Keratinocyte (primary cell): Measurements from ENCODE around the gene AGAP4. TPM values are rescaled to one million over a fixed set of nuclear protein-coding genes. Genes with fewer than 3 reads are reported as not detected.
"Not testable (repeated sequence)": the region's sequence is repeated elsewhere in the genome, so short reads cannot be mapped to it uniquely, and the experiment has no call there.

ENCODE experiments used
- DNase-seq: peaks from one replicate; pipeline ENCODE4 v3.0.0-alpha.2; 2011; ENCODE audit warnings: low read depth, missing footprints, low spot score
- FAIRE-seq: peaks from 2 replicates; lab custom pipeline; 2011; peaks lifted over from hg19 to GRCh38; lab: Jason Lieb, UNC
- H2AFZ ChIP-seq: 2 replicates; pipeline ENCODE4 v1.6.0; 2012; ENCODE audit warnings: low read length, control low read depth, inconsistent platforms; ENCODE audit not compliant: control insufficient read depth
- H3K27ac ChIP-seq: 2 replicates; pipeline ENCODE4 v1.5.1; 2011; ENCODE audit warnings: low read length; ENCODE audit not compliant: control insufficient read depth, insufficient read depth
- H3K27me3 ChIP-seq: 3 replicates; pipeline ENCODE4 v1.6.0; 2011; ENCODE audit warnings: low read length; ENCODE audit not compliant: control insufficient read depth, insufficient read depth; ENCODE audit errors: extremely low read depth
- H3K36me3 ChIP-seq, 2 experiments: 2 replicates in 1 of 2; 3 replicates in 1 of 2; pipeline ENCODE4 v1.5.1; 2011; ENCODE audit warnings: low read length in 2 of 2, mild to moderate bottlenecking in 1 of 2; ENCODE audit not compliant: control insufficient read depth in 2 of 2, insufficient read depth in 2 of 2; ENCODE audit errors: extremely low read depth in 1 of 2
- H3K4me1 ChIP-seq: 3 replicates; pipeline ENCODE4 v1.5.1; 2011; ENCODE audit warnings: low read length; ENCODE audit not compliant: control insufficient read depth, insufficient read depth; ENCODE audit errors: extremely low read depth
- H3K4me2 ChIP-seq: 3 replicates; pipeline ENCODE4 v1.6.0; 2011; ENCODE audit warnings: low read depth, low read length; ENCODE audit not compliant: control insufficient read depth, insufficient read depth; ENCODE audit errors: extremely low read depth
- H3K4me3 ChIP-seq, 3 experiments: fragments of 200-600 bp in 1 of 3; sonication (generic) in 1 of 3; 2 replicates in 2 of 3; 3 replicates in 1 of 3; pipeline ENCODE4 v1.5.1; 2011 to 2016; ENCODE audit warnings: low read length in 3 of 3, mild to moderate bottlenecking in 3 of 3, control low read depth in 2 of 3, inconsistent platforms in 1 of 3, low read depth in 1 of 3, mixed read lengths in 1 of 3, mixed run types in 1 of 3, moderate library complexity in 1 of 3; ENCODE audit not compliant: control insufficient read depth in 2 of 3, insufficient read depth in 2 of 3; ENCODE audit errors: extremely low read depth in 1 of 3
- H3K79me2 ChIP-seq: 2 replicates; pipeline ENCODE4 v1.6.0; 2012; ENCODE audit warnings: low read length; ENCODE audit not compliant: control insufficient read depth, insufficient read depth
- H3K9ac ChIP-seq: 3 replicates; pipeline ENCODE4 v1.6.0; 2011; ENCODE audit warnings: low read length; ENCODE audit not compliant: control insufficient read depth, insufficient read depth; ENCODE audit errors: extremely low read depth
- H3K9me1 ChIP-seq: 3 replicates; pipeline ENCODE4 v1.6.0; 2011; ENCODE audit warnings: low read length; ENCODE audit not compliant: control insufficient read depth, insufficient read depth; ENCODE audit errors: extremely low read depth
- H3K9me3 ChIP-seq: 2 replicates; pipeline ENCODE4 v1.5.1; 2012; ENCODE audit warnings: low read depth, low read length; ENCODE audit not compliant: control insufficient read depth
- H4K20me1 ChIP-seq: 3 replicates; pipeline ENCODE4 v1.6.0; 2011; ENCODE audit warnings: low read length; ENCODE audit not compliant: control insufficient read depth, insufficient read depth; ENCODE audit errors: extremely low read depth
- CTCF ChIP-seq, 3 experiments: IDR thresholded peaks in 1 of 3; conservative IDR thresholded peaks in 1 of 3; optimal IDR thresholded peaks in 1 of 3; 2 replicates in 2 of 3; 3 replicates in 1 of 3; pipeline versions ENCODE3 to v1.5.1; 2011; ENCODE audit warnings: low read length in 3 of 3, mild to moderate bottlenecking in 3 of 3, moderate library complexity in 2 of 3, control low read depth in 1 of 3, inconsistent platforms in 1 of 3; ENCODE audit not compliant: insufficient read depth in 2 of 3; ENCODE audit errors: extremely low read depth in 1 of 3
- EZH2 ChIP-seq: IDR thresholded peaks from one replicate; pipeline ENCODE4 v1.6.1; 2012; ENCODE audit warnings: inconsistent platforms, mild to moderate bottlenecking, low read length, moderate library complexity
- dilution Hi-C: fragments of 300-500 bp; cut with MboI; formaldehyde crosslinking; loops from one replicate; pipeline ENCODE4 v1.7.0; 2020; ENCODE audit warnings: low sequenced_read_pairs; ENCODE audit not compliant: extremely low pct_ligation_motif_present
- polyA plus RNA-seq, 5 experiments: library from polyadenylated mRNA; depleted of rRNA in 3 of 5; stranded (reverse) in 3 of 5; stranded (forward) in 1 of 5; unstranded in 1 of 5; fragments of >200 nt; gene quantifications; 1 replicate in 1 of 5; 2 replicates in 3 of 5; 3 replicates in 1 of 5; pipeline versions ENCODE4 v1.2.1 to v1.2.3, GENCODE V29; 2011 to 2012; ENCODE audit warnings: missing spikeins in 2 of 5, low read depth in 1 of 5, low replicate concordance in 1 of 5

AGAP4 gene
- polyA plus RNA-seq, 1 donor (not counting 4 experiments of a cell fraction or from before 2014, with no cell fraction given): 13.3 TPM

GRCh38 chr10:45811075-45811474 lies 36.2 kb downstream of the AGAP4 start:
- no peak overlapping the region for H3K4me2 ChIP-seq
- no peak overlapping the region for H2AFZ ChIP-seq
- no peaks in the 10 kb centered on the region for H3K79me2 ChIP-seq
- DNase-seq (no peak), FAIRE-seq (no peak)
- no peak overlapping the region for H3K9ac ChIP-seq
- H3K27ac ChIP-seq: no peak overlapping the region
- no peaks in the 10 kb centered on the region for H3K9me1 ChIP-seq
- H4K20me1 ChIP-seq: no peaks in the 10 kb centered on the region
- no peaks in the 10 kb centered on the region for H3K27me3 ChIP-seq
- H3K4me3 ChIP-seq: no peak overlapping the region
- no peaks in the 10 kb centered on the region for H3K36me3 ChIP-seq
- no peaks in the 10 kb centered on the region for H3K9me3 ChIP-seq
- dilution Hi-C loops: no loop called here
- no peak for TF ChIP-seq EZH2
- TF ChIP-seq CTCF (optimal IDR thresholded peaks at IDR 0.05 in 1 of 3, IDR thresholded peaks at IDR 0.05 in 1 of 3, conservative IDR thresholded peaks at IDR 0.05 in 1 of 3; ENCODE audit: extremely low read depth in 1 of 3, insufficient read depth in 2 of 3, low read length in 3 of 3): no peak
- peaks cover 2% of the 10 kb centered on the region for H3K4me1 ChIP-seq

GRCh38 chr10:45809837-45810236 lies 37.5 kb downstream of the AGAP4 start:
- Histone ChIP-seq H3K9me1 (no peaks in the 10 kb centered on the region), H2AFZ (no peak overlapping the region), H3K27ac (no peak overlapping the region), H4K20me1 (no peaks in the 10 kb centered on the region), H3K4me1 (peaks cover 2% of the 10 kb centered on the region), H3K9me3 (no peaks in the 10 kb centered on the region), H3K9ac (no peak overlapping the region), H3K4me3 (no peak overlapping the region), H3K27me3 (no peaks in the 10 kb centered on the region), H3K36me3 (no peaks in the 10 kb centered on the region), H3K79me2 (no peaks in the 10 kb centered on the region), H3K4me2 (no peak overlapping the region)
- no peak for DNase-seq
- TF ChIP-seq CTCF (optimal IDR thresholded peaks at IDR 0.05 in 1 of 3, IDR thresholded peaks at IDR 0.05 in 1 of 3, conservative IDR thresholded peaks at IDR 0.05 in 1 of 3; ENCODE audit: extremely low read depth in 1 of 3, insufficient read depth in 2 of 3, low read length in 3 of 3): no peak
- dilution Hi-C loops: no loop called here
- no peak for FAIRE-seq

- FAIRE-seq, H3K4me1 ChIP-seq: not testable (repeated sequence)
Measured at GRCh38 chr10:45804996-45805395, 42.3 kb downstream of the AGAP4 start.

More at GRCh38 chr10:45804996-45805395, 42.3 kb downstream of the AGAP4 start:
- H3K27me3 ChIP-seq, DNase-seq, H3K4me3 ChIP-seq, H3K9me1 ChIP-seq, H3K27ac ChIP-seq, H3K9me3 ChIP-seq, H2AFZ ChIP-seq, H3K9ac ChIP-seq, H3K36me3 ChIP-seq, H3K79me2 ChIP-seq, dilution Hi-C loops, H3K4me2 ChIP-seq, H4K20me1 ChIP-seq: not testable (repeated sequence)
